GM18951 (cell line): Measurements from ENCODE around the gene KDM5C.

Experiments
- POLR2A ChIP-seq: IDR thresholded peaks from 4 replicates; pipeline ENCODE4 v1.6.1; 2011; ENCODE audit warnings: mild to moderate bottlenecking; ENCODE audit not compliant: insufficient read length, insufficient read depth; ENCODE audit errors: extremely low read depth
- in situ Hi-C: fragments of 300-500 bp; cut with MboI; formaldehyde crosslinking; loops from one replicate; pipeline ENCODE4 v1.12.0; 2022; ENCODE audit warnings: low sequenced_read_pairs, mixed read lengths, inconsistent platforms; ENCODE audit not compliant: unreplicated experiment

The KDM5C gene

GRCh38 chrX:53153581-53153980 lies 71.4 kb downstream of the KDM5C start:
- no peak for TF ChIP-seq POLR2A
- in situ Hi-C loops = no loop called here
